Mesenchymal stem cell (in vitro differentiated cells and primary cell): ENCODE data around the gene CEP170B.
"Not testable (repeated sequence)": the region's sequence is repeated elsewhere in the genome, so short reads cannot be mapped to it uniquely, and the experiment has no call there.

ENCODE experiments used
- DNase-seq: peaks from one replicate; pipeline ENCODE4 v3.0.0-alpha.2; 2013
- H2AFZ ChIP-seq: one replicate; pipeline ENCODE4 v1.6.1; 2013; ENCODE audit warnings: low read depth, mild to moderate bottlenecking, control low read depth, inconsistent platforms, low read length, moderate library complexity
- H2AK5ac ChIP-seq: 2 replicates; pipeline ENCODE4 v1.6.1; 2013; ENCODE audit warnings: low read length, moderate library complexity, mild to moderate bottlenecking, inconsistent platforms; ENCODE audit not compliant: severe bottlenecking
- H2BK120ac ChIP-seq: one replicate; pipeline ENCODE4 v1.6.1; 2013; ENCODE audit warnings: low read depth, mild to moderate bottlenecking, inconsistent platforms, low read length, moderate library complexity
- H2BK12ac ChIP-seq, 2 experiments: one replicate each; pipeline ENCODE4 v1.6.1; 2013; ENCODE audit warnings: inconsistent platforms in 2 of 2, low read length in 2 of 2, mild to moderate bottlenecking in 2 of 2, moderate library complexity in 2 of 2, control low read depth in 1 of 2
- H2BK15ac ChIP-seq: one replicate; pipeline ENCODE4 v1.6.1; 2013; ENCODE audit warnings: mild to moderate bottlenecking, low read depth, inconsistent platforms; ENCODE audit not compliant: poor library complexity, severe bottlenecking
- H2BK5ac ChIP-seq: 2 replicates; pipeline ENCODE4 v1.6.1; 2013; ENCODE audit warnings: low read depth, mild to moderate bottlenecking, low read length, control low read depth, inconsistent platforms; ENCODE audit not compliant: poor library complexity, severe bottlenecking
- H3K14ac ChIP-seq, 2 experiments: one replicate each; pipeline ENCODE4 v1.6.1; 2013; ENCODE audit warnings: inconsistent platforms in 2 of 2, low read length in 2 of 2, control low read depth in 1 of 2, mild to moderate bottlenecking in 1 of 2, moderate library complexity in 1 of 2
- H3K18ac ChIP-seq, 2 experiments: one replicate each; pipeline ENCODE4 v1.6.1; 2013; ENCODE audit warnings: inconsistent platforms in 2 of 2, low read length in 2 of 2, control low read depth in 1 of 2, low read depth in 1 of 2, mild to moderate bottlenecking in 1 of 2
- H3K23ac ChIP-seq, 2 experiments: one replicate each; pipeline ENCODE4 v1.6.1; 2013; ENCODE audit warnings: inconsistent platforms in 2 of 2, low read length in 2 of 2, mild to moderate bottlenecking in 2 of 2, moderate library complexity in 2 of 2, control low read depth in 1 of 2
- H3K27ac ChIP-seq: 2 replicates; pipeline ENCODE4 v1.5.1; 2013; ENCODE audit warnings: mild to moderate bottlenecking, moderate library complexity, low read length, control low read depth, inconsistent platforms; ENCODE audit not compliant: poor library complexity, severe bottlenecking
- H3K27me3 ChIP-seq, 2 experiments: 2 replicates each; pipeline versions ENCODE4 v1.6.1 to v1.7.0; 2013; ENCODE audit warnings: low read length in 2 of 2, mild to moderate bottlenecking in 2 of 2, moderate library complexity in 2 of 2, control low read depth in 1 of 2, inconsistent platforms in 1 of 2; ENCODE audit not compliant: control insufficient read depth in 1 of 2, insufficient read depth in 1 of 2
- H3K36me3 ChIP-seq, 2 experiments: 2 replicates each; pipeline versions ENCODE4 v1.6.1 to v1.7.0; 2013; ENCODE audit warnings: low read length in 2 of 2, control low read depth in 1 of 2, inconsistent platforms in 1 of 2, low read depth in 1 of 2, mild to moderate bottlenecking in 1 of 2; ENCODE audit not compliant: insufficient read depth in 2 of 2, control insufficient read depth in 1 of 2
- H3K4ac ChIP-seq, 2 experiments: one replicate each; pipeline ENCODE4 v1.6.1; 2013; ENCODE audit warnings: inconsistent platforms in 2 of 2, low read length in 2 of 2, mild to moderate bottlenecking in 2 of 2, moderate library complexity in 2 of 2, control low read depth in 1 of 2, low read depth in 1 of 2
- H3K4me1 ChIP-seq: 2 replicates; pipeline ENCODE4 v1.6.1; 2013; ENCODE audit warnings: low read depth, low read length, control low read depth; ENCODE audit not compliant: control insufficient read depth, insufficient read depth
- H3K4me2 ChIP-seq: 2 replicates; pipeline ENCODE4 v1.6.1; 2013; ENCODE audit warnings: low read length, mild to moderate bottlenecking, inconsistent platforms; ENCODE audit not compliant: poor library complexity, severe bottlenecking
- H3K4me3 ChIP-seq, 2 experiments: 2 replicates each; pipeline versions ENCODE4 v1.5.1 to v1.7.0; 2013; ENCODE audit warnings: low read length in 2 of 2, mild to moderate bottlenecking in 2 of 2, control low read depth in 1 of 2, low read depth in 1 of 2; ENCODE audit not compliant: insufficient read depth in 1 of 2
- H3K79me1 ChIP-seq: replicated peaks from 2 replicates; pipeline ENCODE4 v1.6.1; 2013; ENCODE audit warnings: mild to moderate bottlenecking, control low read depth, low read length, inconsistent platforms; ENCODE audit not compliant: poor library complexity, severe bottlenecking
- H3K9ac ChIP-seq: 2 replicates; pipeline ENCODE4 v1.7.0; 2013; ENCODE audit warnings: mild to moderate bottlenecking, low read length, moderate library complexity
- H3K9me3 ChIP-seq: 2 replicates; pipeline ENCODE4 v1.7.0; 2013; ENCODE audit warnings: mild to moderate bottlenecking, low read length; ENCODE audit not compliant: control insufficient read depth
- H4K8ac ChIP-seq: one replicate; pipeline ENCODE4 v1.6.1; 2013; ENCODE audit warnings: inconsistent platforms, mild to moderate bottlenecking, low read length, moderate library complexity
- H4K91ac ChIP-seq: one replicate; pipeline ENCODE4 v1.6.1; 2013; ENCODE audit warnings: mild to moderate bottlenecking, low read length, inconsistent platforms
- WGBS: methylation state at CpG from one replicate; pipeline ENCODE4 v1.1.7; 2013; ENCODE audit warnings: mixed read lengths; 5-methylcytosine and 5-hydroxymethylcytosine counted together

CEP170B gene

GRCh38 chr14:104856869-104857860 is 7.9 kb upstream of the CEP170B start:
- no peak overlapping the region for H4K8ac ChIP-seq
- no peak overlapping the region for H3K4ac ChIP-seq
- no peak overlapping the region for H3K18ac ChIP-seq
- H2BK120ac ChIP-seq: no peak overlapping the region
- no peak overlapping the region for H3K4me2 ChIP-seq
- H3K36me3 ChIP-seq: no peaks in the 10 kb centered on the region
- H3K9ac ChIP-seq: no peak overlapping the region
- no peak overlapping the region for H3K14ac ChIP-seq
- no peak overlapping the region for H2BK5ac ChIP-seq
- no peaks in the 10 kb centered on the region for H3K4me1 ChIP-seq
- no peaks in the 10 kb centered on the region for H3K9me3 ChIP-seq
- no peaks in the 10 kb centered on the region for H3K79me1 ChIP-seq
- peaks cover 16 to 28% of the 10 kb centered on the region in 2 experiments for H3K27me3 ChIP-seq
- no peak overlapping the region for H3K23ac ChIP-seq
- 78% methylated on average over 21 of the region's 25 CpGs for WGBS
- DNase-seq: no peak
- H2AK5ac ChIP-seq: no peak overlapping the region
- no peak overlapping the region for H2BK12ac ChIP-seq
- no peak overlapping the region for H3K4me3 ChIP-seq
- H2BK15ac ChIP-seq: no peak overlapping the region
- H3K27ac ChIP-seq: no peak overlapping the region
- H2AFZ ChIP-seq: no peak overlapping the region
- H4K91ac ChIP-seq: no peak overlapping the region

GRCh38 chr14:104857931-104858330 is 7.1 kb upstream of the CEP170B start:
- H2AK5ac ChIP-seq, H3K23ac ChIP-seq, H2BK12ac ChIP-seq, H4K8ac ChIP-seq, H3K36me3 ChIP-seq, H2BK15ac ChIP-seq, H3K14ac ChIP-seq, H2BK120ac ChIP-seq, H2BK5ac ChIP-seq, H3K79me1 ChIP-seq, H3K18ac ChIP-seq, H3K4ac ChIP-seq, H3K4me3 ChIP-seq, H3K27ac ChIP-seq, H3K9ac ChIP-seq, H3K9me3 ChIP-seq, DNase-seq, H4K91ac ChIP-seq, H3K4me1 ChIP-seq, H3K4me2 ChIP-seq, H2AFZ ChIP-seq: not testable (repeated sequence)
- H3K27me3 ChIP-seq: peaks cover 12 to 32% of the 10 kb centered on the region in 2 experiments
- 100% methylated on average over 5 of the region's 6 CpGs for WGBS

- Histone ChIP-seq H2BK5ac (no peak overlapping the region), H3K14ac (no peak overlapping the region), H3K9ac (no peak overlapping the region), H2AFZ (no peak overlapping the region), H3K4me3 (no peak overlapping the region), H3K79me1 (peaks cover 3% of the 10 kb centered on the region), H2BK12ac (no peak overlapping the region), H2AK5ac (no peak overlapping the region), H3K4me2 (no peak overlapping the region), H2BK15ac (no peak overlapping the region), H3K27me3 (peaks cover 2 to 31% of the 10 kb centered on the region in 2 experiments), H3K18ac (no peak overlapping the region), H3K36me3 (peaks cover 0 to 5% of the 10 kb centered on the region in 2 experiments), H3K9me3 (no peaks in the 10 kb centered on the region), H4K91ac (no peak overlapping the region), H3K23ac (no peak overlapping the region), H2BK120ac (no peak overlapping the region), H3K4ac (no peak overlapping the region), H3K4me1 (peaks cover 3% of the 10 kb centered on the region), H4K8ac (no peak overlapping the region), H3K27ac (no peak overlapping the region)
- DNase-seq: no peak
- WGBS: 82% methylated on average over 8 of the region's 8 CpGs
Measured at GRCh38 chr14:104858811-104859426, 6.1 kb upstream of the CEP170B start.

- H3K9me3 ChIP-seq: no peaks in the 10 kb centered on the region
- H3K27ac ChIP-seq: no peak overlapping the region
- no peak overlapping the region for H2BK120ac ChIP-seq
- no peak overlapping the region for H2BK12ac ChIP-seq
- H3K23ac ChIP-seq: no peak overlapping the region
- no peak overlapping the region for H3K4ac ChIP-seq
- H3K4me2 ChIP-seq: no peak overlapping the region
- no peak overlapping the region for H3K18ac ChIP-seq
- WGBS: 96% methylated on average over 4 of the region's 4 CpGs
- H2AK5ac ChIP-seq: no peak overlapping the region
- H2BK15ac ChIP-seq: no peak overlapping the region
- H2AFZ ChIP-seq: no peak overlapping the region
- no peak for DNase-seq
- no peak overlapping the region for H3K14ac ChIP-seq
- H2BK5ac ChIP-seq: no peak overlapping the region
- H3K4me3 ChIP-seq: no peak overlapping the region
- H3K79me1 ChIP-seq: peaks cover 3% of the 10 kb centered on the region
- peaks cover 11% of the 10 kb centered on the region for H3K4me1 ChIP-seq
- peaks cover 0 to 5% of the 10 kb centered on the region in 2 experiments for H3K36me3 ChIP-seq
- H3K9ac ChIP-seq: no peak overlapping the region
- no peak overlapping the region for H4K91ac ChIP-seq
- peaks cover 0 to 38% of the 10 kb centered on the region in 2 experiments for H3K27me3 ChIP-seq
- no peak overlapping the region for H4K8ac ChIP-seq
Measured at GRCh38 chr14:104859900-104860299, 5.2 kb upstream of the CEP170B start.
